Right atrium auricular region (tissue), 2 donors: Measurements from ENCODE around the gene CFAP299. TPM values are rescaled to one million over a fixed set of nuclear protein-coding genes. Genes with fewer than 3 reads are reported as not detected.
"Not testable (repeated sequence)": the region's sequence is repeated elsewhere in the genome, so short reads cannot be mapped to it uniquely, and the experiment has no call there.

Experiments
- DNase-seq: peaks from one replicate; pipeline ENCODE4 v3.0.0-alpha.2; 2019; ENCODE audit warnings: low spot score
- H3K27ac ChIP-seq, 2 donors: fragments of 200-600 bp; sonication (generic); 1 replicate in 1 of 2; 2 replicates in 1 of 2; pipeline ENCODE4 v1.5.1; 2016 to 2019
- H3K27me3 ChIP-seq, 2 donors: fragments of 200-600 bp; sonication (generic); one replicate each; pipeline versions ENCODE4 v1.5.1 to v1.6.0; 2017 to 2019
- H3K36me3 ChIP-seq: fragments of 200-600 bp; sonication (generic); one replicate; pipeline ENCODE4 v1.5.1; 2016
- H3K4me1 ChIP-seq, 2 donors: fragments of 200-600 bp; sonication (generic); one replicate each; pipeline versions ENCODE4 v1.5.1 to v1.6.0; 2017 to 2019
- H3K4me3 ChIP-seq, 2 donors: fragments of 200-600 bp; sonication (generic); 1 replicate in 1 of 2; 2 replicates in 1 of 2; pipeline ENCODE4 v1.5.1; 2017 to 2019; ENCODE audit warnings: mild to moderate bottlenecking in 1 of 2, moderate library complexity in 1 of 2
- H3K9me3 ChIP-seq, 2 donors: fragments of 200-600 bp; sonication (generic); one replicate each; pipeline ENCODE4 v1.5.1; 2019
- total RNA-seq, 2 donors: library from RNA; depleted of rRNA; stranded (reverse); fragments of >200 nt; gene quantifications; one replicate each; pipeline ENCODE4 v1.1.0, GENCODE V29; 2016
- TF ChIP-seq, protein P1 (sequence below), 2 donors: fragments of 200-600 bp; sonication (generic); IDR thresholded peaks; one replicate each; pipeline ENCODE4 v1.5.1; 2019; ENCODE audit warnings: antibody characterized with exemption in 2 of 2

The CFAP299 gene
- total RNA-seq, 2 donors from 2014 or later: not detected

GRCh38 chr4:80798082-80798481 lies 462.6 kb downstream of the CFAP299 start:
- no peak for DNase-seq
- TF ChIP-seq, protein P1, sequence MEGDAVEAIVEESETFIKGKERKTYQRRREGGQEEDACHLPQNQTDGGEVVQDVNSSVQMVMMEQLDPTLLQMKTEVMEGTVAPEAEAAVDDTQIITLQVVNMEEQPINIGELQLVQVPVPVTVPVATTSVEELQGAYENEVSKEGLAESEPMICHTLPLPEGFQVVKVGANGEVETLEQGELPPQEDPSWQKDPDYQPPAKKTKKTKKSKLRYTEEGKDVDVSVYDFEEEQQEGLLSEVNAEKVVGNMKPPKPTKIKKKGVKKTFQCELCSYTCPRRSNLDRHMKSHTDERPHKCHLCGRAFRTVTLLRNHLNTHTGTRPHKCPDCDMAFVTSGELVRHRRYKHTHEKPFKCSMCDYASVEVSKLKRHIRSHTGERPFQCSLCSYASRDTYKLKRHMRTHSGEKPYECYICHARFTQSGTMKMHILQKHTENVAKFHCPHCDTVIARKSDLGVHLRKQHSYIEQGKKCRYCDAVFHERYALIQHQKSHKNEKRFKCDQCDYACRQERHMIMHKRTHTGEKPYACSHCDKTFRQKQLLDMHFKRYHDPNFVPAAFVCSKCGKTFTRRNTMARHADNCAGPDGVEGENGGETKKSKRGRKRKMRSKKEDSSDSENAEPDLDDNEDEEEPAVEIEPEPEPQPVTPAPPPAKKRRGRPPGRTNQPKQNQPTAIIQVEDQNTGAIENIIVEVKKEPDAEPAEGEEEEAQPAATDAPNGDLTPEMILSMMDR (IDR thresholded peaks at IDR 0.05): no peak
- Histone ChIP-seq H3K27me3 (no peaks in the 10 kb centered on the region), H3K4me1 (no peaks in the 10 kb centered on the region), H3K27ac (no peak overlapping the region), H3K4me3 (no peak overlapping the region), H3K36me3 (no peaks in the 10 kb centered on the region), H3K9me3 (peaks cover 0 to 22% of the 10 kb centered on the region in 2 donors)

- H3K27ac ChIP-seq, DNase-seq, H3K4me1 ChIP-seq, H3K27me3 ChIP-seq, H3K36me3 ChIP-seq, H3K4me3 ChIP-seq: not testable (repeated sequence)
- peaks cover 0 to 22% of the 10 kb centered on the region in 2 donors for H3K9me3 ChIP-seq
Measured at GRCh38 chr4:80800719-80801118, 465.2 kb downstream of the CFAP299 start.

DNA sequence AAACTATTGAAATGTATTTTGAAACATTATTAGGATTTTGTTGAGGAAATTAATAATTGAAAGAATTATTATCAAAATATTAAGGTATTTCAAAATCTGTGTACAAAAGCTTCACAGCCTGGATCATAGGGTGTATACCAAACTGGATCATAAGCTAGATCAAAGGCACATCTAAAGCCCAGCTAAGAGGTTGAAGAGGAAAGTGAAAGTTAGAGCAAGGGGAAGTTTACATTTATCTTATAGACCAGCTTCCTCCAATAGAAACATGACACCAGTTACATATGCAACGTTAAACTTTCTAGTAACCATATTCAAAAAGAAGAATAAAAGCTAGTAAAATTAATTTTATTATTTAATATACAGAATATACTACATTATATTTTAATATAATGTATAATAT lies 467.8 kb downstream of the CFAP299 start:
- H3K36me3 ChIP-seq: no peaks in the 10 kb centered on the region
- DNase-seq: no peak

GRCh38 chr4:80806472-80806871 lies 470.9 kb downstream of the CFAP299 start:
- no peak overlapping the region for H3K4me3 ChIP-seq
- TF ChIP-seq, protein P1 (IDR thresholded peaks at IDR 0.05): no peak
- H3K27me3 ChIP-seq: no peaks in the 10 kb centered on the region
- no peaks in the 10 kb centered on the region for H3K4me1 ChIP-seq
- DNase-seq: no peak
- no peaks in the 10 kb centered on the region for H3K9me3 ChIP-seq
- H3K27ac ChIP-seq: no peak overlapping the region
- no peaks in the 10 kb centered on the region for H3K36me3 ChIP-seq

More for the DNA sequence above, 467.8 kb downstream of the CFAP299 start:
- TF ChIP-seq, protein P1 (IDR thresholded peaks at IDR 0.05): no peak
- Histone ChIP-seq H3K4me1 (no peaks in the 10 kb centered on the region), H3K9me3 (peaks cover 0 to under 1% of the 10 kb centered on the region in 2 donors), H3K27me3 (no peaks in the 10 kb centered on the region), H3K27ac (no peak overlapping the region), H3K4me3 (no peak overlapping the region)

GRCh38 chr4:80809039-80809729 lies 473.7 kb downstream of the CFAP299 start:
- H3K36me3 ChIP-seq: no peaks in the 10 kb centered on the region
- TF ChIP-seq, protein P1 (IDR thresholded peaks at IDR 0.05): no peak
- no peaks in the 10 kb centered on the region for H3K27me3 ChIP-seq
- H3K27ac ChIP-seq: no peak overlapping the region
- H3K4me1 ChIP-seq: no peaks in the 10 kb centered on the region
- DNase-seq: no peak
- no peak overlapping the region for H3K4me3 ChIP-seq
- H3K9me3 ChIP-seq: no peaks in the 10 kb centered on the region

GRCh38 chr4:80811406-80811805 lies 475.9 kb downstream of the CFAP299 start:
- H3K27me3 ChIP-seq: no peaks in the 10 kb centered on the region
- H3K4me3 ChIP-seq: no peak overlapping the region
- H3K4me1 ChIP-seq: no peaks in the 10 kb centered on the region
- TF ChIP-seq, protein P1 (IDR thresholded peaks at IDR 0.05): no peak
- no peaks in the 10 kb centered on the region for H3K36me3 ChIP-seq
- no peak for DNase-seq
- no peak overlapping the region for H3K27ac ChIP-seq
- H3K9me3 ChIP-seq: no peaks in the 10 kb centered on the region
